Activated naive CD4-positive, alpha-beta T cell treated with anti-CD3 and anti-CD28 coated beads, Interleukin-2, amount 10 ng/mL, durations not matched to agents 7 days and 5 days (primary cell): ENCODE results near the gene RAPGEF2.

Experiments used
- CTCF ChIA-PET: fragments of 350-600 bp; sonication (Branson Sonifier 250); formaldehyde crosslinking; loops from one replicate; lab custom pipeline; 2021; ENCODE audit warnings: antibody characterized with exemption; lab: Charles Lee
- DNase-seq: peaks from one replicate; pipeline ENCODE4 v3.0.0-alpha.2; 2020
- H3K27ac Mint-ChIP-seq: one replicate; pipeline ENCODE4 v1.8.0; 2021; ENCODE audit warnings: mild to moderate bottlenecking, moderate library complexity, mixed read lengths
- H3K27me3 Mint-ChIP-seq: one replicate; pipeline ENCODE4 v1.8.0; 2021; ENCODE audit warnings: mild to moderate bottlenecking, mixed read lengths
- H3K36me3 Mint-ChIP-seq: one replicate; pipeline ENCODE4 v1.8.0; 2021; ENCODE audit warnings: mixed read lengths
- H3K4me1 Mint-ChIP-seq: one replicate; pipeline ENCODE4 v1.8.0; 2021; ENCODE audit warnings: mixed read lengths
- H3K4me3 Mint-ChIP-seq: one replicate; pipeline ENCODE4 v1.8.0; 2021; ENCODE audit warnings: mild to moderate bottlenecking, moderate library complexity, mixed read lengths
- H3K9me3 Mint-ChIP-seq: one replicate; pipeline ENCODE4 v1.8.0; 2021; ENCODE audit warnings: mixed read lengths

Gene RAPGEF2

DNA sequence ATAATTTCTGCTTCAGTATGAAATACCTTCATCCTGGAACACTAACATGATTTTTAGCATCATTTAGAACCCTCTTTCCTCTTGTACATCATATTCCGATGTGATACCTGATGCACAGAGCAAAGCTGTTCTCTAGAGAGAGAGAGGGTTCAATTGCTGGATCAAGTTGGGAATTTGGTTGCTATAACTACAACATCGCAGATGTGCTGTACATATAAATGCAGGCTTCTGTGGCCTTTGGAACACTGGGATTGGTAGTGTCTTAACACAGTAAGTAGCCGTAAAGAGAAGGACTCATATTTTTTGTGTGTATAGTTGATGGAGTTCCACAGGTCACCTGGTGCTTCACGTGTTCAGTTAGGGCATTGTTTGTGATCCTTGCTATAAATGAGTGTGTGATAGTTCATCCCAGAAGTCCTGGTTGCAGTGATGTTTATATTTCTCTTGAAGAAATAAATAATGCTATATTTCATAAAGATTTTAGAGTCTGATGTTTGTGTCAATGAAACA, 119.2 kb downstream of the RAPGEF2 start:
- no peaks in the 10 kb centered on the region for H3K36me3 Mint-ChIP-seq
- no peak overlapping the region for H3K4me3 Mint-ChIP-seq
- no peaks in the 10 kb centered on the region for H3K9me3 Mint-ChIP-seq
- no peaks in the 10 kb centered on the region for H3K27me3 Mint-ChIP-seq
- no peak overlapping the region for H3K27ac Mint-ChIP-seq
- H3K4me1 Mint-ChIP-seq, result no peaks in the 10 kb centered on the region
- CTCF ChIA-PET, result no interaction called here
- DNase-seq, result no peak

DNA sequence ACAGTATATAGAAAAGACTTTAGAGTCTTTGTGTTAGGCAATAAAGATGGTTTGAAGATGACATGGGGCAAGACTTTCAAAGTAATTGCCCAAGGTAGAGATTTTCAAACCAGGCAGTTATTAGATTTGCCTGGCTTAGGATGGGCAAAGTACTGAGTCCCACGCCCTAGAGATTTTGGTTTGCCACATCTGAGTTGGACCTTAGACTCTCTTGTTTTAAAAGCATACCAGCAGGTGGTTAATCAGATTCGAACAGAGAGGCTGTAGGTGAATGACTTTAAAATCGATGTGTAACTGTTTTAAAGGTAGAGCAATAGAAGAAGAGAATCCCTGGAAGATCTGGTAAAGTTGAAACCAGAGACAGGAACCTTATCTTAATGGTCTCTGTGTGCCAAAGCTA, 121.5 kb downstream of the RAPGEF2 start:
- no peaks in the 10 kb centered on the region for H3K36me3 Mint-ChIP-seq
- CTCF ChIA-PET, result no interaction called here
- no peak overlapping the region for H3K4me3 Mint-ChIP-seq
- no peak overlapping the region for H3K27ac Mint-ChIP-seq
- H3K4me1 Mint-ChIP-seq, result no peaks in the 10 kb centered on the region
- no peaks in the 10 kb centered on the region for H3K9me3 Mint-ChIP-seq
- DNase-seq, result no peak
- H3K27me3 Mint-ChIP-seq, result no peaks in the 10 kb centered on the region

DNA sequence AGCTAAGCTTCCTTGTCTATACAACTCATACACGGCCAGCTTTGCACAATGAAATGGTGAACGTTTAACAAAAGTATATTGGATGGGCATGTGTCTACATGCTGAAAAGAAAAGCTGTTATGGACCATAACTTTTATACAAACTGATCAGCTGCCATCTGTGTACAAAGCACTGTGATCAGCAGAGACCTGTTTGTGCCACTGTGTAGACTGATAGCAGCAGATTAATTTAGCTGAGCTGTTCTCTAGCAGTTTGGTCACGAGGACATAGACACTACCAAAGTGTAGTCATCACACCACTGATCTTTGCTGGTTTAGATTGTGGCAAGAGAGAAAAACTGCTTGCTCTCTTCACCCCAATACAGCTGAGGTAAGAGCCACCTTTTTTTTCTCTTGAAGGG, 124.5 kb downstream of the RAPGEF2 start:
- Mint-ChIP-seq H3K4me3 (no peak overlapping the region), H3K27ac (no peak overlapping the region), H3K27me3 (no peaks in the 10 kb centered on the region), H3K9me3 (no peaks in the 10 kb centered on the region), H3K36me3 (no peaks in the 10 kb centered on the region), H3K4me1 (peaks cover under 1% of the 10 kb centered on the region)
- no peak for DNase-seq
- CTCF ChIA-PET, result interaction anchor here (1.2 kb wide), 1 partner anchor 24 kb away, joined by 3 read pairs; no protein-coding TSS in a partner anchor

DNA sequence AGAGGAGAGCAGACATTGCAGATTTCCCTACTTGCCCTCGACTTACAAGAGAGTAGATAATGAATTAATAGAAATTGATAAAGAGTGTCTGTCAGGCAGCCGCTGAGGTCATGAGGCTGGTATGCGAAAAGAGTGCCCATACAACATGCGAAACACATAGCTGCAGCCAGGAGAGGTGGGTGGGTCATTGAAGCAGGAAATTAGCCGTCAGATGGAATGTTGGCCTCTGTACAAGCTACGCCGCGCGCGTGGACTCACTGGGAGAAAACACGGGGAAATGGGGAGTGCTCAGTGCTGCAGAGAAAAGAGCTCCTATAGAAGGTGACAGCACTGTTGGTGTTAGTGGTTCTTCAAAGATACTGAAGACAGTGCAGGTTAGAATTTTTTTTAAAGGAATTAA, 125.1 kb downstream of the RAPGEF2 start:
- H3K27ac Mint-ChIP-seq, result no peak overlapping the region
- CTCF ChIA-PET, result interaction anchor here (1.2 kb wide), 1 partner anchor 24 kb away, joined by 3 read pairs; no protein-coding TSS in a partner anchor
- peaks cover 2% of the 10 kb centered on the region for H3K4me1 Mint-ChIP-seq

DNA sequence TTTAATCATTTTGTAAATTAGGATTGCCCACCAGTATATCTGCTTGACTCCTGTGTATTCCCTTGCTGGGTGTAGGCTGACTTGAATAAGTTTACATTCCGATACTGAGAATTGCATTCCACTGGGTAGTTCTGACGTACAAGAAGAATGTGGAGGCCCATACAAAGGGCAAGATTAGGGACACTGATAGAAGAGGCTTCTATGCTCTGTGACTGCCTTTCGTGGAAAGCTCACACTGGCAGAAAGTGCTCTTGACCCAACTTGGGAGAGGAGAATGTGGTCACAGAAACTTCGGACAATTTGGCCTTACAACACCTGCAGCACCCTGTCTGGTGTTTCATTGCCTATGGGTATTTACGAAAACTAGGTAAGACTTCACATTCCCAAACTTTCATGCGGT, 126.3 kb downstream of the RAPGEF2 start:
- no peaks in the 10 kb centered on the region for H3K9me3 Mint-ChIP-seq
- H3K27ac Mint-ChIP-seq, result no peak overlapping the region
- CTCF ChIA-PET, result no interaction called here
- no peak for DNase-seq
- H3K4me3 Mint-ChIP-seq, result no peak overlapping the region
- H3K27me3 Mint-ChIP-seq, result no peaks in the 10 kb centered on the region
- no peaks in the 10 kb centered on the region for H3K36me3 Mint-ChIP-seq
- H3K4me1 Mint-ChIP-seq, result peaks cover 2% of the 10 kb centered on the region

More for the DNA sequence above, 125.1 kb downstream of the RAPGEF2 start:
- Mint-ChIP-seq H3K9me3 (no peaks in the 10 kb centered on the region), H3K36me3 (no peaks in the 10 kb centered on the region), H3K27me3 (no peaks in the 10 kb centered on the region), H3K4me3 (no peak overlapping the region)
- DNase-seq, result no peak

DNA sequence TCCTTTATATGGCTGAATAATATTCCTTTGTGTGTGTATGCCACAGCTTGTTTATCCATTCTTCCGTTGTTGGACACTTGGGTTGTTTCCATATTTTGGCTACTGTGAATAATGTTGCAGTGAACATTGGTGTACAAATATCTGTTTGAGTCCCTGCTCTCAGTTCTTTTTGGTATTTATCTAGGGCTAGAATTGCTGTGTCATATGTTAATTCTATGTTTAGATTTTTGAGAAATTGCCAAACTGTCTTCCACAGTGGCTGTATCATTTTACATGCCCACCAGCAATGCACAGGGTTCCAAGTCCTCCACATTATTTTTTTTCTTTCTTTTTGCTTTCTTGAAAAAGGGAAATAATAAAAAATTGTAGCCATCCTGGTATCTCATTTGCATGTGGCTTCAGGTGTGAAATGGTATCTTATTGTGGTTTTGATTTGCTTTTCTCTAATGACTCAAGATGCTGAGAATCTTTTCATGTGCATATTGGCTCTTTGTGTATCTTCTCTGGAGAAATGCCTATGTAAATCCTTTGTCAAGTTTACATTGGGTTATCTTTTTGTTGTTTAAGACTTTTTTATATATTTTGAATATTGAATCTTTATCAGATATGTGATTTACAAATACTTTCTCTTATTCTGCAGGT, 129.7 kb downstream of the RAPGEF2 start:
- H3K4me3 Mint-ChIP-seq, result no peak overlapping the region
- H3K9me3 Mint-ChIP-seq, result no peaks in the 10 kb centered on the region
- H3K27ac Mint-ChIP-seq, result no peak overlapping the region
- H3K4me1 Mint-ChIP-seq, result peaks cover 2% of the 10 kb centered on the region
- DNase-seq, result no peak
- no peaks in the 10 kb centered on the region for H3K27me3 Mint-ChIP-seq
- CTCF ChIA-PET, result no interaction called here
- no peaks in the 10 kb centered on the region for H3K36me3 Mint-ChIP-seq

DNA sequence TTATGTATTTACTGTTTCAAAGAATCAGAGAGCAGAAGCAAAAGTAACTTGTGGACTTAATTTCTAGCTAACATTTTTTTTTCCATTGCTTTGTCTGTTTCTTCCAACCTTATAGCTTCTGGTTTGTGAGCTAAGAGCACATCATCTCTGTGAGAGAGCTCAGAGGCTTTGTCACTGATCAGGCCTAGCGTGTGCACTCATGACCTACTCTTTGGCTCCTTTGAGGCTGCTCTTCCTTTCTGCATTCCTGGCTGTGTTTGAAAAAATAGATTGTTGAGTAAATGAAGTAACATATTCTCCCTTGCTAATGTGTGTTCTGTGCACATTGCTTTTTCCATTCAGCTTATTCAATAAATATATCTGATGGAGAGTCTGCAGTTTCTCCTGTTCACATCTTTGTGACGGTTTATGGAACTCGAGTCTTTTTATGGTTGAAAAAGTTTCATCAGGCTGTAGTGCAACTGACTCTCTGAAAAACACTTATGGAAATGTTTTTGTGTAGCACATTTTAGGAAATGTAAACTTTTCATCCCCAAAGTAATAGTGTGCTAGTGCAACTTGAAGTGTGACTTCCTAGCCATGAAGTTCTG, 133.0 kb downstream of the RAPGEF2 start:
- CTCF ChIA-PET, result no interaction called here
- no peak overlapping the region for H3K4me3 Mint-ChIP-seq
- no peaks in the 10 kb centered on the region for H3K27me3 Mint-ChIP-seq
- no peaks in the 10 kb centered on the region for H3K9me3 Mint-ChIP-seq
- no peak for DNase-seq
- H3K4me1 Mint-ChIP-seq, result peaks cover 5% of the 10 kb centered on the region
- H3K27ac Mint-ChIP-seq, result no peak overlapping the region
- H3K36me3 Mint-ChIP-seq, result peaks cover 2% of the 10 kb centered on the region

DNA sequence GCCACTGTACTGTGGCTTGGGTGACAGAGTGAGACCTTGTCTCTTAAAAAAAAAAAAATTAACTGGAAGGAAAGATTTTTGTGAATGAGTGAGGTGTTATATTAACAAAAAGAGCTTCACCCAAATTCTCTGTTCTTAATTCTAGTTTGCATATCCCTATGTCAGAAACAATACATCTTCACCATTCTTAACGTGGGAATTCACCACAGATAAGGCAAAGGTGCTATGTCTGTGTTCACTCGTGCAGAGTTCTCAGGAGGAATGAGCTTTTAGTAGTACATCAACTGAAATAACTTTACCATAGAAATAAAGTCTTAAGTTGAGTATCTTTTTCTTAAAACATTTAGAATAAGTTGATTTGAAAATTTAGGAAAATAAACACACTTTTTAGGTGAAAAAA, 135.1 kb downstream of the RAPGEF2 start:
- CTCF ChIA-PET, result interaction anchor here (1.4 kb wide), 1 partner anchor 34 kb away, joined by 3 read pairs; no protein-coding TSS in a partner anchor
- H3K27ac Mint-ChIP-seq, result no peak overlapping the region
- H3K36me3 Mint-ChIP-seq, result peaks cover 4% of the 10 kb centered on the region
- no peak overlapping the region for H3K4me3 Mint-ChIP-seq
- no peaks in the 10 kb centered on the region for H3K9me3 Mint-ChIP-seq
- H3K27me3 Mint-ChIP-seq, result no peaks in the 10 kb centered on the region
- DNase-seq, result no peak
- H3K4me1 Mint-ChIP-seq, result peaks cover 2% of the 10 kb centered on the region

DNA sequence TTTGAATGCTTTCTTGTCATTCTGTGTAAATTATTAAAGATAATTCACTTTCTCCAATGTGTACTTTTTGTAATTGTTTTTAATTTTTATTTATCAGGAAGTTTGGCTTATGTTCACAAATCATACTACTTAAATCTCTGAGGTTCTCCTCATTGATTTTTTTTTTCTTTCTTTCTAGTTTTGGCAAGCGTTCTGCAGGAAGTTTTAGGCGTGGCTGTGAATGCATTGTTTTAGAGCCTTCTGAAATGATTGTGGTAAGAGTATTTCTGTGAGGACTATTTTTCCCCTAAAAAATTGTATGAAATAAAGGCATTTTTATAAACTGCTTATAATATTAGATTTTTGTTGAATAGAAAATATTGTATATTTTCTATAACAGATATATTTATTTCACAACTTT, 135.8 kb downstream of the RAPGEF2 start:
- Mint-ChIP-seq H3K9me3 (no peaks in the 10 kb centered on the region), H3K27ac (no peak overlapping the region), H3K4me3 (no peak overlapping the region), H3K36me3 (peaks cover 4% of the 10 kb centered on the region), H3K27me3 (no peaks in the 10 kb centered on the region), H3K4me1 (peaks cover 2% of the 10 kb centered on the region)
- no peak for DNase-seq
- CTCF ChIA-PET, result no interaction called here

DNA sequence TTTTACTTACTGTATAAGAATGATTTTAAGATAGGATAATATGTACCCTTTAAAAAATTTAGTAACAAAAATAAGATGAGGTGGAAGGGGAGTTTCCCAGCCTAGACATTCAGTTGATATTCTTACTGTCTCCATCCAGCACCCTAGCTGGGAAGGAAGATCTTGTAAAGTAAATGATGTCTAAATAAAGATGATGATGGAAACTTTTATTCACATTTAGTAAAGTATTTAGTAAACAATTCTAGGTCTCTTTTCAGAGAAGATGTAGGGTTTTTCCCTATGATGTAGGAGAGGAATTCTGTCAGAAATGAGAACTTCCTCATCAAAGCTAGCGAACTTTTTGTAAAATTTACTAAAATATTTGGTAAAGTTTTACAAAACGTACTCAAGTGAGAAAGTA, 136.8 kb downstream of the RAPGEF2 start:
- H3K36me3 Mint-ChIP-seq, result peaks cover 6% of the 10 kb centered on the region
- no peak overlapping the region for H3K4me3 Mint-ChIP-seq
- no peak for DNase-seq
- CTCF ChIA-PET, result no interaction called here
- H3K27me3 Mint-ChIP-seq, result no peaks in the 10 kb centered on the region
- peaks cover 2% of the 10 kb centered on the region for H3K4me1 Mint-ChIP-seq
- no peak overlapping the region for H3K27ac Mint-ChIP-seq
- H3K9me3 Mint-ChIP-seq, result no peaks in the 10 kb centered on the region

DNA sequence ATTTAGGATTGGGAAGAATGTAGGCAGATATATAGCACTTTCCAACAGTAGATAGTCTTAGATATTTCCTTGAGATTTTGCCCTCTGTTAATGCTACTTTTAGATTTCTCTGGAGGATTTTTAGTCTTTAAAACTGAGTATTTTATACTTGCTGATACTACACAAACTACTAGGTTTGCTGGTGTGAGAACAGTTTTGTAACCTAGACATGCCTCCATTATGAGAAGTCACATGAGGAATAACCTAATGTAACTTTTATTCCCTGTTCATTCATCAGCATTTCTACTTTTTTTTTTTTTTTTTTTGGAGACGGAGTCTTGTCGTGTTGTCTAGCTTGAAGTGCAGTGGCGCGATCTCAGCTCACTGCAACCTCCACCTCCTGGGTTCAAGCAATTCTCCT, 137.2 kb downstream of the RAPGEF2 start:
- Mint-ChIP-seq H3K27me3 (no peaks in the 10 kb centered on the region), H3K4me1 (peaks cover 2% of the 10 kb centered on the region), H3K4me3 (no peak overlapping the region), H3K9me3 (no peaks in the 10 kb centered on the region), H3K36me3 (peaks cover 6% of the 10 kb centered on the region), H3K27ac (no peak overlapping the region)
- DNase-seq, result no peak
- CTCF ChIA-PET, result interaction anchor here (0.6 kb wide), 1 partner anchor 126 kb away, joined by 3 read pairs; no protein-coding TSS in a partner anchor

DNA sequence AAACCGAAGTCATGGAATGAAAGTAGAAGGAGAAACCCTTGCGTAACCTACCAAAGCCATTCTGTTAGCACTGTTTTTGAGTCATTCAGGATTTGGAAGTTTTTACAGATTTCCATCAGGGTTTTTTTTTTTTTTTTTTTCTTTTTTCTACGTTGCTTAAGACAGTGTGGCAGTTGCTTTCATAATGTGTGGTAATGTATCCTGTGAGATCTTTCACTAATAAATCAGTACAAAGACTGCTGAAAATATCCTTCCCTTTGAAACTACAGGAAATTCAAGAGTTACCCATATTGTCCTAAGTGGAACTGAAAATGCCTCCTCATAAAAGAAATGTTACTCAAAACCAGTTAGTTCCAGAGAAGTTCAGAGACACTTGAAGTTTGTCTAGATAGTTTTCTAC, 137.8 kb downstream of the RAPGEF2 start:
- Mint-ChIP-seq H3K4me3 (no peak overlapping the region), H3K4me1 (peaks cover 2% of the 10 kb centered on the region), H3K36me3 (peaks cover 6% of the 10 kb centered on the region), H3K27me3 (no peaks in the 10 kb centered on the region), H3K27ac (no peak overlapping the region), H3K9me3 (no peaks in the 10 kb centered on the region)
- no peak for DNase-seq
- CTCF ChIA-PET, result interaction anchor here (0.6 kb wide), 1 partner anchor 126 kb away, joined by 3 read pairs; no protein-coding TSS in a partner anchor

DNA sequence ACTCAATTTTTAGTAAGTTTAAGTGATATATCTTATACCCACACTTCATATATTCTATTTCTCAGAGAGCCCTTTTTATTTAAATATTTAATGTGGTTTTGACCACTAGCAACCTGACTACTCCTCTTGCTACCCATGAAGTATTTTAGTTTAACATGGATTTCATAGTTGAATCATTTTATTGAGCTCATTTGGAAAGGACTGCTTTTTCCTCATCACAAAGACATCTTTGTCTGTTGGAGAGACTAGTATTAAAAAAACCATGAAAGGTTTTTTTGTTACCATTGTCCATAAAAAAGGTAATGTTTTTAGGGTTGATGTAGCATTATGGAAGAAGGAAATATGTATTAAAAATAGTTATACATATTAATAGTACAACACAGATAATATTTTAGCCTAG, 139.5 kb downstream of the RAPGEF2 start:
- no peaks in the 10 kb centered on the region for H3K9me3 Mint-ChIP-seq
- H3K27ac Mint-ChIP-seq, result no peak overlapping the region
- H3K36me3 Mint-ChIP-seq, result peaks cover 6% of the 10 kb centered on the region
- DNase-seq, result no peak
- CTCF ChIA-PET, result no interaction called here
- peaks cover 2% of the 10 kb centered on the region for H3K4me1 Mint-ChIP-seq
- no peaks in the 10 kb centered on the region for H3K27me3 Mint-ChIP-seq
- H3K4me3 Mint-ChIP-seq, result no peak overlapping the region

DNA sequence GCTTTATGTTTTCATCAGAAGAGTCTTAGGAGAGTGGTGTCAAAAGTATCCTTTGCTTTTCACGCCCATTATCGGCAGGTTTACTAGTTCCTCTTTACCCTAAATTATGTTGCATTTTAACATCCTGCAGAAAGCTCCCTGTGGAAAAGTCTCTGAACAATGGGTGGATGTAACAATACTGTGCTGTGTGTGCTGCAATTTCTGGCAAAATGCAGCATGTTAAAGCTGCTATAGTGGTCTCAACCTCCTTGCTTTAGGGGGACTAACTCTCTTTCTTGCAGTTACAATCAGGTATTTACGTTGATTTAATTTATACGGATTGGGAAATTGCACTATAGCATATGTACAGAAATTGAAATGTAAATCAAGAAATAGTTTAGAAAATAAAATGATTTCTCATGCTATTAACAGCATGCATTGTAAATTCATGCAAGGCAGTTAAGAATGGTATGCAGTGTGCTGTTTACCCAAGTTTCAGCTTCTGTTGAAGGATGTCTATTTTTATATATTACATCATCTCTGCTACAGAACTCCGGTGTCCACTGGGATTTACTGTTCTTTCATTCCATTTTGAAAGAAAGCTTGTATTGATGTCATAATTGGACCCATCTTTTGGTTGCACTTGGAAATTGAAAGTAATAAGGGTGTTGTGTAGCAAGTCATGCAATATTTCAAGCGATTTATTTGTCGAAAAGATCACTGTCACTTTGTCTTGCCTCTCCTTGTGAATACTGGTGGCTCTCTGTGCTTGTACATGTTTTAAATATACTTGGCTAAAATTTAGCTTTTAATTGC, 145.7 kb downstream of the RAPGEF2 start:
- Mint-ChIP-seq H3K27me3 (no peaks in the 10 kb centered on the region), H3K4me3 (no peak overlapping the region), H3K27ac (no peak overlapping the region), H3K36me3 (peaks cover 10% of the 10 kb centered on the region), H3K9me3 (peaks cover 2% of the 10 kb centered on the region), H3K4me1 (peaks cover 6% of the 10 kb centered on the region)
- no peak for DNase-seq
- CTCF ChIA-PET, result no interaction called here
